Measurements from ENCODE around the gene SLC30A9. TPM values are rescaled to one million over a fixed set of nuclear protein-coding genes. Genes with fewer than 3 reads are reported as not detected.

The SLC30A9 gene
- total RNA-seq, 1 donor from 2014 or later, result 59.3 TPM

- Histone ChIP-seq H3K4me1 (ENCODE audit: insufficient read depth, low read length) (peaks cover 17% of the 10 kb centered on the region), H3K9ac (ENCODE audit: low read length) (no peak overlapping the region), H3K36me3 (ENCODE audit: insufficient read depth, low read length) (no peaks in the 10 kb centered on the region), H3K79me2 (ENCODE audit: insufficient read depth, low read length) (peaks cover 78% of the 10 kb centered on the region), H3K4me2 (ENCODE audit: low read length) (no peak overlapping the region), H3K9me3 (ENCODE audit: insufficient read depth, low read depth, low read length) (no peaks in the 10 kb centered on the region), H3K27me3 (ENCODE audit: insufficient read depth, low read length) (no peaks in the 10 kb centered on the region), H4K20me1 (ENCODE audit: insufficient read depth, low read length) (peaks cover 35% of the 10 kb centered on the region), H3K4me3 (ENCODE audit: insufficient read depth, low read depth, low read length) (no peak overlapping the region), H2AFZ (ENCODE audit: low read depth, low read length) (no peak overlapping the region), H3K27ac (ENCODE audit: low read depth, low read length) (no peak overlapping the region)
- Mint-ChIP-seq H3K4me3 (ENCODE audit: unreplicated experiment) (peak overlapping the region; percentile 99), H3K27me3 (ENCODE audit: low read depth, unreplicated experiment) (no peaks in the 10 kb centered on the region), H3K9me3 (ENCODE audit: unreplicated experiment) (no peaks in the 10 kb centered on the region), H3K4me1 (ENCODE audit: low read depth, unreplicated experiment) (peaks cover 17% of the 10 kb centered on the region), H3K36me3 (ENCODE audit: low read depth, unreplicated experiment) (peaks cover 2% of the 10 kb centered on the region), H3K27ac (ENCODE audit: unreplicated experiment) (no peak overlapping the region)
- FAIRE-seq (no peak), DNase-seq (ENCODE audit: low read depth) (no peak)
- TF ChIP-seq CTCF (IDR thresholded peaks at IDR 0.05; ENCODE audit: insufficient read depth, low read depth, low read length) (no peak), EZH2 (IDR thresholded peaks at IDR 0.05; ENCODE audit: insufficient read depth, low read length) (no peak)
Observed at GRCh38 chr4:41992967-41993857, 2.9 kb downstream of the SLC30A9 start.

GRCh38 chr4:41994461-41994985 lies 4.2 kb downstream of the SLC30A9 start:
- no peak for FAIRE-seq
- H3K4me3 Mint-ChIP-seq (ENCODE audit: unreplicated experiment), result no peak overlapping the region
- H3K27ac ChIP-seq (ENCODE audit: low read depth, low read length), result no peak overlapping the region

More at GRCh38 chr4:41994461-41994985, 4.2 kb downstream of the SLC30A9 start:
- no peak overlapping the region for H3K9ac ChIP-seq (ENCODE audit: low read length)
- no peak for TF ChIP-seq EZH2 (IDR thresholded peaks at IDR 0.05; ENCODE audit: insufficient read depth, low read length)
- no peak for TF ChIP-seq CTCF (IDR thresholded peaks at IDR 0.05; ENCODE audit: insufficient read depth, low read depth, low read length)
- no peak overlapping the region for H2AFZ ChIP-seq (ENCODE audit: low read depth, low read length)
- H3K4me1 ChIP-seq (ENCODE audit: insufficient read depth, low read length), result peaks cover 17% of the 10 kb centered on the region
- Mint-ChIP-seq H3K4me1 (ENCODE audit: low read depth, unreplicated experiment) (peaks cover 20% of the 10 kb centered on the region), H3K27ac (ENCODE audit: unreplicated experiment) (no peak overlapping the region), H3K9me3 (ENCODE audit: unreplicated experiment) (no peaks in the 10 kb centered on the region), H3K36me3 (ENCODE audit: low read depth, unreplicated experiment) (peaks cover 2% of the 10 kb centered on the region), H3K27me3 (ENCODE audit: low read depth, unreplicated experiment) (no peaks in the 10 kb centered on the region)
- H3K79me2 ChIP-seq (ENCODE audit: insufficient read depth, low read length), result peaks cover 91% of the 10 kb centered on the region
- DNase-seq (ENCODE audit: low read depth), result no peak
- no peaks in the 10 kb centered on the region for H3K9me3 ChIP-seq (ENCODE audit: insufficient read depth, low read depth, low read length)
- H3K36me3 ChIP-seq (ENCODE audit: insufficient read depth, low read length), result no peaks in the 10 kb centered on the region
- no peaks in the 10 kb centered on the region for H3K27me3 ChIP-seq (ENCODE audit: insufficient read depth, low read length)
- no peak overlapping the region for H3K4me2 ChIP-seq (ENCODE audit: low read length)
- H4K20me1 ChIP-seq (ENCODE audit: insufficient read depth, low read length), result peaks cover 36% of the 10 kb centered on the region
- no peak overlapping the region for H3K4me3 ChIP-seq (ENCODE audit: insufficient read depth, low read depth, low read length)
